ENCODE measurements around the gene RAB11FIP5.

RAB11FIP5 gene

GRCh38 chr2:73034661-73035375 is 77.9 kb downstream of the RAB11FIP5 start:
- no peak for DNase-seq (ENCODE audit: low read depth in 2 of 2)

- no peak for DNase-seq (ENCODE audit: low read depth in 2 of 2)
These were observed 78.9 kb downstream of the RAB11FIP5 start for GRCh38 chr2:73033766-73034381.

- no peak for DNase-seq (ENCODE audit: low read depth in 2 of 2)
These were observed 79.5 kb downstream of the RAB11FIP5 start for GRCh38 chr2:73033142-73033765.

- no peak for DNase-seq (ENCODE audit: low read depth in 2 of 2)
These were observed 80.0 kb downstream of the RAB11FIP5 start for GRCh38 chr2:73032702-73033097.

GRCh38 chr2:73031725-73032701 is 80.7 kb downstream of the RAB11FIP5 start:
- no peak for DNase-seq (ENCODE audit: low read depth in 2 of 2)

- no peak for DNase-seq (ENCODE audit: low read depth in 2 of 2)
These were observed 81.6 kb downstream of the RAB11FIP5 start for GRCh38 chr2:73031095-73031678.

- DNase-seq (ENCODE audit: low read depth in 2 of 2): no peak
These were observed 83.9 kb downstream of the RAB11FIP5 start for GRCh38 chr2:73028841-73029240.

- no peak for DNase-seq (ENCODE audit: low read depth in 2 of 2)
These were observed 85.4 kb downstream of the RAB11FIP5 start for GRCh38 chr2:73027340-73027739.

GRCh38 chr2:73023497-73023896 is 89.3 kb downstream of the RAB11FIP5 start:
- no peak for DNase-seq (ENCODE audit: low read depth in 2 of 2)
